Loucy (cell line): ENCODE results near the gene HOXD11.

ENCODE experiments used
- H2AFZ ChIP-seq: fragments of 200-600 bp; sonication (generic); 2 replicates; pipeline ENCODE4 v1.6.0; 2016; ENCODE audit warnings: antibody characterized with exemption, mild to moderate bottlenecking, low read length, moderate library complexity
- H3F3A ChIP-seq: fragments of 200-600 bp; 2 replicates; pipeline ENCODE4 v1.6.0; 2016; ENCODE audit warnings: antibody characterized with exemption, low read depth, mild to moderate bottlenecking
- H3K27me3 ChIP-seq: fragments of 200-600 bp; sonication (generic); 2 replicates; pipeline ENCODE4 v1.6.1; 2014; ENCODE audit warnings: low read length, mild to moderate bottlenecking; ENCODE audit not compliant: insufficient read depth, poor library complexity, severe bottlenecking
- H3K36me3 ChIP-seq: fragments of 200-600 bp; sonication (generic); 2 replicates; pipeline ENCODE4 v1.6.1; 2016; ENCODE audit warnings: low read length; ENCODE audit not compliant: insufficient read depth
- H3K4me1 ChIP-seq: fragments of 200-600 bp; sonication (generic); 2 replicates; pipeline ENCODE4 v1.5.1; 2014; ENCODE audit warnings: low read length, mild to moderate bottlenecking; ENCODE audit not compliant: insufficient read depth, poor library complexity, severe bottlenecking
- H3K4me2 ChIP-seq: fragments of 200-600 bp; sonication (generic); 2 replicates; pipeline ENCODE4 v1.6.0; 2014; ENCODE audit warnings: antibody characterized with exemption, low read length, low read depth, mild to moderate bottlenecking; ENCODE audit not compliant: poor library complexity, severe bottlenecking
- H3K4me3 ChIP-seq: fragments of 200-600 bp; sonication (generic); 2 replicates; pipeline ENCODE4 v1.5.1; 2014; ENCODE audit warnings: low read length, mild to moderate bottlenecking, mixed read lengths; ENCODE audit not compliant: poor library complexity, severe bottlenecking
- H3K79me2 ChIP-seq: fragments of 200-600 bp; sonication (generic); 2 replicates; pipeline ENCODE4 v1.6.1; 2014; ENCODE audit warnings: low read length; ENCODE audit not compliant: insufficient read depth
- H3K9ac ChIP-seq: fragments of 200-600 bp; sonication (generic); 2 replicates; pipeline ENCODE4 v1.6.0; 2014; ENCODE audit warnings: mild to moderate bottlenecking, low read depth, low read length, moderate library complexity; ENCODE audit not compliant: poor library complexity, severe bottlenecking
- H3K9me2 ChIP-seq: fragments of 200-600 bp; sonication (generic); replicated peaks from 2 replicates; pipeline ENCODE4 v1.6.1; 2016; ENCODE audit warnings: low read depth, low read length, mixed read lengths
- H3K9me3 ChIP-seq: fragments of 200-600 bp; sonication (generic); 2 replicates; pipeline ENCODE4 v1.6.1; 2014; ENCODE audit warnings: mild to moderate bottlenecking, antibody characterized with exemption, low read length, low read depth; ENCODE audit not compliant: insufficient read depth
- H4K20me1 ChIP-seq: fragments of 200-600 bp; sonication (generic); 2 replicates; pipeline ENCODE4 v1.6.0; 2014; ENCODE audit warnings: antibody characterized with exemption, low read length, mild to moderate bottlenecking; ENCODE audit not compliant: insufficient read depth, poor library complexity, severe bottlenecking
- EZH2phosphoT487 ChIP-seq: fragments of 200-600 bp; IDR thresholded peaks from 2 replicates; pipeline ENCODE4 v1.6.1; 2018; ENCODE audit warnings: antibody characterized with exemption, mild to moderate bottlenecking, moderate library complexity, borderline replicate concordance
- TF ChIP-seq, protein P1 (sequence below): fragments of 200-600 bp; sonication (generic); conservative IDR thresholded peaks from 2 replicates; pipeline ENCODE4 v1.5.1; 2014; ENCODE audit warnings: mild to moderate bottlenecking, antibody characterized with exemption, low read length

The HOXD11 gene

DNA sequence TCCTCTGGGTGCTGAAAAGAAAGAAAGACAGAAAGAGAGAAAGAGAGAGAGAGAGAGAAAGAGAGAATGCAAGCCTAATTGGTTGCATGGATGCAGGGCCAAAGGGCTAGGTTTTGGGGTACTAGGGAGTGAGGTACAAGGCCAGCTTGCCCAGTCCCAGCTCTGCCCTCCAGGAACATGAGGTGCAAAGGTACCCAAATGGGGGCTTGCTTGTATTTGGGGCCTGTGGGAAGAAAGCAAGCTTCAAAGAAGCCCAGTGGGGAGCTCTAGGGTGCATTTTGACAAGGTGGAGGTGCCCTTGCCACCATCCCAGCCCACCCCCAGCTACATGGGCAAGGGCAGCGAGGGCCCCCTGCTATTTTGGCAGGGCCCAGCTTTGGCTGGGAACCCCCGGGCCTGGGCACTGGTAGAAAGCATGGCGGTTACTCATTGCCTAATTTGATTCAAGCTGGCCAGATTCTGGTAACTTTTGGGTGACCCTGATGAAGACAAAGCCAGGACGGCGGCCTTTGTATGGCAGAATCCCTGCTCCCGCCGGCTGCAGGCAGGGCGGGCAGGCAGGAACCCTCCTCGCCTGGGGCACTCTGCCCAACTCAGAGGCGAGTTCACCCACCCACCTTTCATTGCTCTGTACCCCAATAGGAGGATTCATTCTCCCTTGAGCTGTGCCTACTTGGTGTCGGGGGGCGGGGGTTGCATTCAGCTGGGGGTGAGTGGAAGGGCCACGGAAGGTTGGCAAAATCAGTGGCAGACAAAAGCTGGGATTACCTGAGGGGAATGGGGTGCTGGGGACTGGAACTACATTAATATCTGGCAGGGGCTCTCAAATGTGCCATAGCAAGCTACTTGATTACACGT, 43.7 kb downstream of the HOXD11 start:
- Histone ChIP-seq H4K20me1 (no peaks in the 10 kb centered on the region), H3K9ac (no peak overlapping the region), H3K27me3 (no peaks in the 10 kb centered on the region), H3F3A (no peaks in the 10 kb centered on the region), H3K4me3 (no peak overlapping the region), H2AFZ (no peak overlapping the region), H3K36me3 (no peaks in the 10 kb centered on the region), H3K9me3 (no peaks in the 10 kb centered on the region), H3K79me2 (no peaks in the 10 kb centered on the region), H3K9me2 (no peaks in the 10 kb centered on the region), H3K4me1 (no peaks in the 10 kb centered on the region), H3K4me2 (no peak overlapping the region)
- TF ChIP-seq, protein P1, sequence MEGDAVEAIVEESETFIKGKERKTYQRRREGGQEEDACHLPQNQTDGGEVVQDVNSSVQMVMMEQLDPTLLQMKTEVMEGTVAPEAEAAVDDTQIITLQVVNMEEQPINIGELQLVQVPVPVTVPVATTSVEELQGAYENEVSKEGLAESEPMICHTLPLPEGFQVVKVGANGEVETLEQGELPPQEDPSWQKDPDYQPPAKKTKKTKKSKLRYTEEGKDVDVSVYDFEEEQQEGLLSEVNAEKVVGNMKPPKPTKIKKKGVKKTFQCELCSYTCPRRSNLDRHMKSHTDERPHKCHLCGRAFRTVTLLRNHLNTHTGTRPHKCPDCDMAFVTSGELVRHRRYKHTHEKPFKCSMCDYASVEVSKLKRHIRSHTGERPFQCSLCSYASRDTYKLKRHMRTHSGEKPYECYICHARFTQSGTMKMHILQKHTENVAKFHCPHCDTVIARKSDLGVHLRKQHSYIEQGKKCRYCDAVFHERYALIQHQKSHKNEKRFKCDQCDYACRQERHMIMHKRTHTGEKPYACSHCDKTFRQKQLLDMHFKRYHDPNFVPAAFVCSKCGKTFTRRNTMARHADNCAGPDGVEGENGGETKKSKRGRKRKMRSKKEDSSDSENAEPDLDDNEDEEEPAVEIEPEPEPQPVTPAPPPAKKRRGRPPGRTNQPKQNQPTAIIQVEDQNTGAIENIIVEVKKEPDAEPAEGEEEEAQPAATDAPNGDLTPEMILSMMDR, result no peak
- TF ChIP-seq EZH2phosphoT487, result no peak

DNA sequence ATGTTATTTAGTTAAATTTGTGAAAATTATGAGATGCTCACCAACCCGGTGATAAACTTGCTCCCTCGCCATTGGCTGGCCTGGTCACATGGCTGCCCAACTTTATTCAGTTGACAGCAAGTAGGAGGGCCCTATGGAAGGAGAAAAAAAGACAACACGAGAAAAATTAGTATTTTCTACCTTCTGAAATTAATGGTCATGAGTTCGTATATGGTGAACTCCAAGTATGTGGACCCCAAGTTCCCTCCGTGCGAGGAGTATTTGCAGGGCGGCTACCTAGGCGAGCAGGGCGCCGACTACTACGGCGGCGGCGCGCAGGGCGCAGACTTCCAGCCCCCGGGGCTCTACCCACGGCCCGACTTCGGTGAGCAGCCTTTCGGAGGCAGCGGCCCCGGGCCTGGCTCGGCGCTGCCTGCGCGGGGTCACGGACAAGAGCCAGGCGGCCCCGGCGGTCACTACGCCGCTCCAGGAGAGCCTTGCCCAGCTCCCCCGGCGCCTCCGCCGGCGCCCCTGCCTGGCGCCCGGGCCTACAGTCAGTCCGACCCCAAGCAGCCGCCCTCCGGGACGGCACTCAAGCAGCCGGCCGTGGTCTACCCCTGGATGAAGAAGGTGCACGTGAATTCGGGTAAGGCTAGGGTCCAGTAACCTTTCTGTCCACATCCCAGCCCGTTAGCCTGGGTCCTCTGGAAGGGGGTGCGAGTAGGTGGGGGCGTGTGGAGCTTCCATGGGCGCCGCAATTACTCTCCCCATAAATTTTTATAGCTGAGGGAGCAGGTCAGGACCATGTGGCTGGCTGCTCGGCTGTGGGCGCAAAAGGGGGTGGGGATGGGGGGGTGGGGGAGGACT, 44.6 kb downstream of the HOXD11 start, which contains the start of gene HOXD4:
HOXD4 (plus strand) TSS at position 109 of the 846 bp plus-strand sequence; CDS start at position 193, 84 bp downstream.
- Histone ChIP-seq H3K4me3 (no peak within 1 kb of the TSS), H3K9ac (no peak within 1 kb of the TSS)

More for the DNA sequence above, 44.6 kb downstream of the HOXD11 start, which contains the start of gene HOXD4:
- Histone ChIP-seq H3K9me2 (no peaks in the 10 kb centered on the region), H3F3A (no peaks in the 10 kb centered on the region), H3K27me3 (no peaks in the 10 kb centered on the region), H3K4me2 (no peak within 1 kb of the TSS), H3K4me1 (no peaks in the 10 kb centered on the region), H3K79me2 (no peaks in the 10 kb centered on the region), H2AFZ (no peak within 1 kb of the TSS), H3K36me3 (no peaks in the 10 kb centered on the region), H3K9me3 (no peaks in the 10 kb centered on the region), H4K20me1 (no peaks in the 10 kb centered on the region)
- TF ChIP-seq, protein P1, result no peak
- no peak for TF ChIP-seq EZH2phosphoT487
